Gastrocnemius medialis (tissue), 4 donors: ENCODE data around the gene RELL1. TPM values are rescaled to one million over a fixed set of nuclear protein-coding genes. Genes with fewer than 3 reads are reported as not detected.

Experiments used
- ATAC-seq, 2 donors: fragments of 150-250 bp; one replicate each; pipeline ENCODE4 v1.9.1; 2016
- DNase-seq, 2 donors: peaks; one replicate each; pipeline ENCODE4 v3.0.0-alpha.2; 2019
- H3K27ac ChIP-seq, 4 donors: fragments of 200-600 bp; sonication (generic); 1 replicate in 1 of 4; 2 replicates in 3 of 4; pipeline ENCODE4 v1.5.1; 2016 to 2018; ENCODE audit warnings: mild to moderate bottlenecking in 2 of 4, moderate library complexity in 1 of 4
- H3K27me3 ChIP-seq, 3 donors: fragments of 200-600 bp; sonication (generic) in 2 of 3; 1 replicate in 1 of 3; 2 replicates in 2 of 3; pipeline versions ENCODE4 v1.5.1 to v1.6.0; 2016 to 2019; ENCODE audit warnings: mild to moderate bottlenecking in 1 of 3, moderate library complexity in 1 of 3
- H3K36me3 ChIP-seq, 2 donors: fragments of 200-600 bp; sonication (generic) in 1 of 2; one replicate each; pipeline ENCODE4 v1.5.1; 2017 to 2018
- H3K4me1 ChIP-seq, 2 donors: fragments of 200-600 bp; sonication (generic) in 1 of 2; one replicate each; pipeline ENCODE4 v1.5.1; 2016 to 2017; ENCODE audit warnings: mild to moderate bottlenecking in 2 of 2
- H3K4me3 ChIP-seq, 4 donors: fragments of 200-600 bp; sonication (generic) in 3 of 4; 1 replicate in 1 of 4; 2 replicates in 3 of 4; pipeline ENCODE4 v1.5.1; 2016 to 2019; ENCODE audit warnings: mild to moderate bottlenecking in 2 of 4
- H3K9me3 ChIP-seq, 3 donors: fragments of 200-600 bp; sonication (generic) in 2 of 3; 1 replicate in 1 of 3; 2 replicates in 2 of 3; pipeline ENCODE4 v1.5.1; 2016 to 2019
- CTCF ChIP-seq, 5 experiments: fragments of 450-650 bp in 3 of 5; fragments of 200-600 bp in 2 of 5; sonication (generic) in 2 of 5; IDR thresholded peaks in 4 of 5; conservative IDR thresholded peaks in 1 of 5; 1 replicate in 4 of 5; 2 replicates in 1 of 5; pipeline ENCODE4 v1.5.1; 2016 to 2019; ENCODE audit warnings: antibody characterized with exemption in 5 of 5, mild to moderate bottlenecking in 3 of 5, moderate library complexity in 3 of 5
- POLR2A ChIP-seq, 2 donors: fragments of 450-650 bp; IDR thresholded peaks; one replicate each; pipeline ENCODE4 v1.6.1; 2017; ENCODE audit warnings: antibody characterized with exemption in 2 of 2, mild to moderate bottlenecking in 2 of 2, moderate library complexity in 2 of 2
- in situ Hi-C, 4 donors: fragments of 200-750 bp; cut with MboI; loops; one replicate each; pipeline versions ENCODE4 v1.15.0 to v1.8.0; 2017; ENCODE audit warnings: low sequenced_read_pairs in 4 of 4
- intact Hi-C: fragments of 100-400 bp; cut with DNase I; formaldehyde crosslinking; loops from one replicate; pipeline ENCODE4 v1.15.1; 2023; ENCODE audit warnings: low total_unique reads
- total RNA-seq, 4 donors: library from RNA; depleted of rRNA; stranded (reverse); fragments of >200 nt; gene quantifications; one replicate each; pipeline versions ENCODE4 v1.1.0 to v1.2.3, GENCODE V29; 2016

RELL1 gene
- total RNA-seq, 4 donors from 2014 or later: 13.7 to 36.3 (median 27.8) TPM

GRCh38 chr4:37625499-37625898 is 60.7 kb downstream of the RELL1 start:
- ATAC-seq: no peak
- intact Hi-C loops: no loop called here
- no peaks in the 10 kb centered on the region for H3K9me3 ChIP-seq
- TF ChIP-seq POLR2A (IDR thresholded peaks at IDR 0.05): no peak
- no peak for TF ChIP-seq CTCF (IDR thresholded peaks at IDR 0.05 in 4 of 5, conservative IDR thresholded peaks at IDR 0.05 in 1 of 5)
- H3K27ac ChIP-seq: no peak overlapping the region
- H3K36me3 ChIP-seq: no peaks in the 10 kb centered on the region
- peaks cover 30 to 51% of the 10 kb centered on the region in 2 donors for H3K4me1 ChIP-seq
- H3K27me3 ChIP-seq: no peaks in the 10 kb centered on the region
- in situ Hi-C loops: no loop called here
- DNase-seq: no peak
- no peak overlapping the region for H3K4me3 ChIP-seq

GRCh38 chr4:37623940-37624339 is 62.2 kb downstream of the RELL1 start:
- Histone ChIP-seq H3K4me3 (no peak overlapping the region), H3K27me3 (no peaks in the 10 kb centered on the region), H3K4me1 (peaks cover 27 to 52% of the 10 kb centered on the region in 2 donors), H3K9me3 (no peaks in the 10 kb centered on the region), H3K36me3 (no peaks in the 10 kb centered on the region), H3K27ac (peak overlapping the region in 3 of 4 donors; percentile 26 to 58 (median 49))
- ATAC-seq (no peak), DNase-seq (no peak)
- in situ Hi-C loops: loop anchor here in 2 of 4 donors (25.0 kb wide), 1 partner anchor 413 kb away; no protein-coding TSS in a partner anchor
- TF ChIP-seq POLR2A (IDR thresholded peaks at IDR 0.05) (no peak), CTCF (IDR thresholded peaks at IDR 0.05 in 4 of 5, conservative IDR thresholded peaks at IDR 0.05 in 1 of 5) (no peak)
- intact Hi-C loops: no loop called here

- DNase-seq: peak; percentile 33 to 35
- no peaks in the 10 kb centered on the region for H3K9me3 ChIP-seq
- intact Hi-C loops: no loop called here
- H3K4me3 ChIP-seq: no peak overlapping the region
- TF ChIP-seq POLR2A (IDR thresholded peaks at IDR 0.05): no peak
- TF ChIP-seq CTCF (IDR thresholded peaks at IDR 0.05 in 4 of 5, conservative IDR thresholded peaks at IDR 0.05 in 1 of 5): no peak
- in situ Hi-C loops: loop anchor here in 2 of 4 donors (25.0 kb wide), 1 partner anchor 414 kb away; no protein-coding TSS in a partner anchor
- peak overlapping the region; percentile 26 to 58 (median 50) for H3K27ac ChIP-seq
- H3K4me1 ChIP-seq: peaks cover 27 to 45% of the 10 kb centered on the region in 2 donors
- peak; percentile 24 to 60 for ATAC-seq
- no peaks in the 10 kb centered on the region for H3K27me3 ChIP-seq
- H3K36me3 ChIP-seq: no peaks in the 10 kb centered on the region
Measured at GRCh38 chr4:37623125-37623524, 63.1 kb downstream of the RELL1 start.

- Histone ChIP-seq H3K27me3 (no peaks in the 10 kb centered on the region), H3K27ac (peak overlapping the region; percentile 4 to 73 (median 52)), H3K4me3 (no peak overlapping the region), H3K9me3 (no peaks in the 10 kb centered on the region), H3K36me3 (no peaks in the 10 kb centered on the region), H3K4me1 (peaks cover 15 to 24% of the 10 kb centered on the region in 2 donors)
- intact Hi-C loops (no loop called here), in situ Hi-C loops (loop anchor here in 2 of 4 donors (25.0 kb wide), 1 partner anchor 417 kb away; no protein-coding TSS in a partner anchor)
- no peak for DNase-seq
- peak; percentile 84 to 96 for ATAC-seq
- no peak for TF ChIP-seq CTCF (IDR thresholded peaks at IDR 0.05 in 4 of 5, conservative IDR thresholded peaks at IDR 0.05 in 1 of 5)
- TF ChIP-seq POLR2A (IDR thresholded peaks at IDR 0.05): no peak
Measured at GRCh38 chr4:37620176-37620575, 66.0 kb downstream of the RELL1 start.

- H3K4me1 ChIP-seq: peaks cover 4 to 10% of the 10 kb centered on the region in 2 donors
- H3K36me3 ChIP-seq: no peaks in the 10 kb centered on the region
- H3K4me3 ChIP-seq: no peak overlapping the region
- intact Hi-C loops (no loop called here), in situ Hi-C loops (loop anchor here in 2 of 4 donors (25.0 kb wide), 1 partner anchor 422 kb away; no protein-coding TSS in a partner anchor)
- no peaks in the 10 kb centered on the region for H3K27me3 ChIP-seq
- ATAC-seq (no peak), DNase-seq (no peak)
- no peaks in the 10 kb centered on the region for H3K9me3 ChIP-seq
- no peak overlapping the region for H3K27ac ChIP-seq
- TF ChIP-seq CTCF (IDR thresholded peaks at IDR 0.05 in 4 of 5, conservative IDR thresholded peaks at IDR 0.05 in 1 of 5) (no peak), POLR2A (IDR thresholded peaks at IDR 0.05) (no peak)
Measured at GRCh38 chr4:37615720-37616063, 70.5 kb downstream of the RELL1 start.
